ENCODE data around the gene COL5A1. TPM values are rescaled to one million over a fixed set of nuclear protein-coding genes. Genes with fewer than 3 reads are reported as not detected.

COL5A1 gene
- total and polyA plus RNA-seq, 2 experiments from 2014 or later: 2.5 to 13.1 TPM

GRCh38 chr9:134595014-134595413, 46.6 kb upstream of the COL5A1 start:
- Histone ChIP-seq H2AFZ (no peak overlapping the region), H3K27ac (ENCODE audit: low read depth) (no peak overlapping the region), H3F3A (replicated peaks; ENCODE audit: low read depth) (0 out of 2 replicates have a peak, but pooled peaks cover 4% of the 10 kb centered on the region), H3K36me3 (ENCODE audit: insufficient read depth) (no peaks in the 10 kb centered on the region), H3K79me2 (replicated peaks; ENCODE audit: insufficient read depth) (no peaks in the 10 kb centered on the region), H3K9me2 (ENCODE audit: insufficient read depth) (no peaks in the 10 kb centered on the region), H4K20me1 (replicated peaks; ENCODE audit: insufficient read depth) (no peaks in the 10 kb centered on the region), H3K4me1 (ENCODE audit: insufficient read depth) (no peaks in the 10 kb centered on the region), H3K4me3 (no peak overlapping the region), H3K4me2 (no peak overlapping the region), H3K27me3 (ENCODE audit: insufficient read depth) (no peaks in the 10 kb centered on the region)
- DNase-seq (ENCODE audit: low spot score): no peak
- Mint-ChIP-seq H3K27me3 (ENCODE audit: insufficient read depth, low read depth, poor library complexity) (peaks cover 15% of the 10 kb centered on the region), H3K9me3 (peaks cover 3% of the 10 kb centered on the region; the same call in 1 of the 3 replicates), H3K27ac (no peak overlapping the region), H3K4me3 (no peak overlapping the region), H3K4me1 (no peaks in the 10 kb centered on the region; the same call in 2 of the 3 replicates), H3K36me3 (ENCODE audit: low read depth) (no peaks in the 10 kb centered on the region; the same call in 2 of the 3 replicates)
- TF ChIP-seq REST (IDR thresholded peaks at IDR 0.05; ENCODE audit: unreplicated experiment) (no peak), CTCF (conservative IDR thresholded peaks at IDR 0.05; ENCODE audit: low read depth in 2 of 2) (no peak), EZH2 (IDR thresholded peaks at IDR 0.05; ENCODE audit: low read depth, unreplicated experiment) (no peak), EZH2phosphoT487 (IDR thresholded peaks at IDR 0.05; ENCODE audit: unreplicated experiment) (no peak), POLR2AphosphoS5 (IDR thresholded peaks at IDR 0.05; ENCODE audit: low read depth) (no peak), ZNF462 (CRISPR knock-in tag; IDR thresholded peaks at IDR 0.05) (no peak), ZNF114 (CRISPR knock-in tag; IDR thresholded peaks at IDR 0.05) (no peak), JUNB (IDR thresholded peaks at IDR 0.05; ENCODE audit: unreplicated experiment) (no peak)
- no peak for ATAC-seq

Data from GM23338 (cell line).